Ascending aorta (tissue), 2 donors: ENCODE data around the gene SMKR1. TPM values are rescaled to one million over a fixed set of nuclear protein-coding genes. Genes with fewer than 3 reads are reported as not detected.

Experiments used
- DNase-seq, 2 donors: peaks; one replicate each; pipeline ENCODE4 v3.0.0-alpha.2; 2019; ENCODE audit warnings: low spot score in 2 of 2
- H3K27ac ChIP-seq, 2 donors: fragments of 200-600 bp; sonication (generic); one replicate each; pipeline ENCODE4 v1.5.1; 2016 to 2017; ENCODE audit warnings: mild to moderate bottlenecking in 1 of 2
- H3K27me3 ChIP-seq: fragments of 200-600 bp; sonication (generic); one replicate; pipeline ENCODE4 v1.5.1; 2017
- H3K36me3 ChIP-seq, 2 donors: fragments of 200-600 bp; sonication (generic); one replicate each; pipeline ENCODE4 v1.5.1; 2016
- H3K4me1 ChIP-seq, 2 donors: fragments of 200-600 bp; sonication (generic); one replicate each; pipeline ENCODE4 v1.5.1; 2016 to 2017; ENCODE audit warnings: mild to moderate bottlenecking in 1 of 2
- H3K4me3 ChIP-seq, 2 donors: fragments of 200-600 bp; sonication (generic); one replicate each; pipeline ENCODE4 v1.5.1; 2016 to 2017; ENCODE audit warnings: mild to moderate bottlenecking in 1 of 2
- H3K9me3 ChIP-seq, 2 donors: fragments of 200-600 bp; sonication (generic); one replicate each; pipeline ENCODE4 v1.5.1; 2016
- intact Hi-C: fragments of 100-400 bp; cut with DNase I; formaldehyde crosslinking; loops from one replicate; pipeline ENCODE4 v1.15.1; 2023
- total RNA-seq: library from RNA; depleted of rRNA; stranded (reverse); fragments of >200 nt; gene quantifications from one replicate; pipeline ENCODE4 v1.1.0, GENCODE V29; 2016
- TF ChIP-seq, protein P1 (sequence below), 3 experiments: fragments of 200-600 bp in 2 of 3; fragments of 450-650 bp in 1 of 3; sonication (generic) in 2 of 3; IDR thresholded peaks; one replicate each; pipeline ENCODE4 v1.5.1; 2016 to 2019; ENCODE audit warnings: antibody characterized with exemption in 3 of 3, mild to moderate bottlenecking in 1 of 3, moderate library complexity in 1 of 3

SMKR1 gene
- total RNA-seq, 1 donor from 2014 or later, result not detected

DNA sequence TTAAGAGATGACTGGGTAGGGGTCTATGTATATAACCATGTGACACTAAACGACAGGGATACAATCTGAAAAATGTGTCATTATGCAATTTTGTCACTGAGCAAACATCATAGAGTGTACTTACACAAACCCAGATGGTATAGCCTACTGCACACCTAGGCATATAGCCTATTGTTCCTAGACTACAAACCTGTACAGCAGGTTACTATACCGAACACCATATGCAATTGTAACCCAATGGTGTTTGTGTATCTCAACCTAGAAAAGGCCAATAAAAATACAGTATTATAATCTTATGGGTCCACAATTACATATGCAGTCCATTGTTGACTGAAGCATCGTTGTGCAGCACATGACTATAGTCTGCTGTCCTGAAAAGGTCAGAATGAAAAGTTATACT is 45.2 kb upstream of the SMKR1 start:
- DNase-seq, result no peak
- intact Hi-C loops, result no loop called here
- Histone ChIP-seq H3K9me3 (no peaks in the 10 kb centered on the region), H3K4me1 (no peaks in the 10 kb centered on the region), H3K27me3 (no peaks in the 10 kb centered on the region), H3K27ac (no peak overlapping the region), H3K36me3 (no peaks in the 10 kb centered on the region), H3K4me3 (no peak overlapping the region)
- TF ChIP-seq, protein P1, sequence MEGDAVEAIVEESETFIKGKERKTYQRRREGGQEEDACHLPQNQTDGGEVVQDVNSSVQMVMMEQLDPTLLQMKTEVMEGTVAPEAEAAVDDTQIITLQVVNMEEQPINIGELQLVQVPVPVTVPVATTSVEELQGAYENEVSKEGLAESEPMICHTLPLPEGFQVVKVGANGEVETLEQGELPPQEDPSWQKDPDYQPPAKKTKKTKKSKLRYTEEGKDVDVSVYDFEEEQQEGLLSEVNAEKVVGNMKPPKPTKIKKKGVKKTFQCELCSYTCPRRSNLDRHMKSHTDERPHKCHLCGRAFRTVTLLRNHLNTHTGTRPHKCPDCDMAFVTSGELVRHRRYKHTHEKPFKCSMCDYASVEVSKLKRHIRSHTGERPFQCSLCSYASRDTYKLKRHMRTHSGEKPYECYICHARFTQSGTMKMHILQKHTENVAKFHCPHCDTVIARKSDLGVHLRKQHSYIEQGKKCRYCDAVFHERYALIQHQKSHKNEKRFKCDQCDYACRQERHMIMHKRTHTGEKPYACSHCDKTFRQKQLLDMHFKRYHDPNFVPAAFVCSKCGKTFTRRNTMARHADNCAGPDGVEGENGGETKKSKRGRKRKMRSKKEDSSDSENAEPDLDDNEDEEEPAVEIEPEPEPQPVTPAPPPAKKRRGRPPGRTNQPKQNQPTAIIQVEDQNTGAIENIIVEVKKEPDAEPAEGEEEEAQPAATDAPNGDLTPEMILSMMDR (IDR thresholded peaks at IDR 0.05), result no peak

DNA sequence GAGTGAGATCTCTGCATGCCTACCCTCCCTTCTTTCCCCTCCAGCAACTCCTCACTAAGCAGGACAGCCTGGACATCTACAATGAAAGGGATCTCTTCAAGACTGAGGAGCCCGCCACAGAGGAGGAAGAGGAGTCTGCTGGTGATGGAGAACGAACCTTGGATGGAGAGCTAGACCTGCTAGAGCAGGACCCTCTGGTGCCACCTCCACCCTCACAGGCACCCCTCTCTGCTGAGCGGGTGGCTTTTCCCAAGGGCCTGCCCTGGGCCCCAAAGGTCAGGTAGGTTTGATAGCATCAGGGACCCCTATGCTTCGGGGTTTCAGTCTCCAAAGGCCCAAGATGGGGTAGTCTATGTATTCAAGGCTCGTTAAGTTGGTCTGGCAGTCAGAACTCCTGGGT is 44.2 kb upstream of the SMKR1 start:
- intact Hi-C loops, result no loop called here
- Histone ChIP-seq H3K36me3 (no peaks in the 10 kb centered on the region), H3K27me3 (no peaks in the 10 kb centered on the region), H3K4me3 (no peak overlapping the region), H3K9me3 (no peaks in the 10 kb centered on the region), H3K27ac (no peak overlapping the region), H3K4me1 (no peaks in the 10 kb centered on the region)
- DNase-seq, result no peak
- TF ChIP-seq, protein P1 (IDR thresholded peaks at IDR 0.05), result no peak

DNA sequence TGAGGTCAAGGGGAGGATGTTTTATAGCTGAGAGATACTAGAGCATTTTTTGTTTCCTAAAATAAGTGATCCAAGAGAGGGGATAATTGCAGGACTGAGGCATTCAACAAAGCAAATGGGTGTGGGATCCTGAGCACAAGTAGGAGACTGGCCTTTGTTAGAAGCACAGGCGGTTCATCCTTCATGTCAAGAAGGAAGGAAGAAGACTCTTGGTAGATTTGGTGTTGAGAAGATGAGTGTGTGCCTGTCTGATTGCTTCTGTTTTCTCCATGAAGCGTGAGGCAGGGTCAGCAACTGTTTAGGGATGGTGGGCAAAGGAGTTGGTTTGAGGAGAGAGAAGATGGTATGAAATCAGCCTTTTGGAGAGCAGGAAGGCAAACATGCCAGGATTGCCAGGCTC is 40.5 kb upstream of the SMKR1 start:
- intact Hi-C loops, result no loop called here
- no peak overlapping the region for H3K4me3 ChIP-seq
- DNase-seq, result no peak
- no peaks in the 10 kb centered on the region for H3K36me3 ChIP-seq
- H3K9me3 ChIP-seq, result no peaks in the 10 kb centered on the region
- TF ChIP-seq, protein P1 (IDR thresholded peaks at IDR 0.05), result no peak
- H3K27ac ChIP-seq, result no peak overlapping the region
- no peaks in the 10 kb centered on the region for H3K4me1 ChIP-seq
- H3K27me3 ChIP-seq, result no peaks in the 10 kb centered on the region

DNA sequence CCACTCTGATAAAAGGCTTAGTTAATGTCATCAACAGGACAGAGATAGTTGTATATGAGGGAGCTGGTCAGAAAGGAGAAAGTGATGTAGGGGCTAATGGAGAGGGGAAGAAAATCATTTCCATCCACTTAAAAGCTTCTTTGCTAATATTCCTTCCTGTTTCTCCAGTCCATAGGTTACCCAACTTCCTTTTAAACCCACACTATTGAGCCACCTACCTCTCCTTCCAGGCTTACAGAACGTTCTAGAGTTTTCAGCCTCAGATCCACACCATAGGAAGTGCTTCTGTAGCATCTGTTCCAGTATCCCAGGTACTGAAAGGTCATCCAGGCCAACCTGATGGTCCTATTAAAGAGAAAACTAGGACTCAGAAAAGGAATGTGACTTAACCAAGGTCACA is 39.9 kb upstream of the SMKR1 start:
- no peaks in the 10 kb centered on the region for H3K4me1 ChIP-seq
- no peak overlapping the region for H3K4me3 ChIP-seq
- no peaks in the 10 kb centered on the region for H3K36me3 ChIP-seq
- H3K27ac ChIP-seq, result no peak overlapping the region
- H3K9me3 ChIP-seq, result no peaks in the 10 kb centered on the region
- H3K27me3 ChIP-seq, result no peaks in the 10 kb centered on the region
- DNase-seq, result no peak
- TF ChIP-seq, protein P1 (IDR thresholded peaks at IDR 0.05), result no peak
- intact Hi-C loops, result no loop called here

DNA sequence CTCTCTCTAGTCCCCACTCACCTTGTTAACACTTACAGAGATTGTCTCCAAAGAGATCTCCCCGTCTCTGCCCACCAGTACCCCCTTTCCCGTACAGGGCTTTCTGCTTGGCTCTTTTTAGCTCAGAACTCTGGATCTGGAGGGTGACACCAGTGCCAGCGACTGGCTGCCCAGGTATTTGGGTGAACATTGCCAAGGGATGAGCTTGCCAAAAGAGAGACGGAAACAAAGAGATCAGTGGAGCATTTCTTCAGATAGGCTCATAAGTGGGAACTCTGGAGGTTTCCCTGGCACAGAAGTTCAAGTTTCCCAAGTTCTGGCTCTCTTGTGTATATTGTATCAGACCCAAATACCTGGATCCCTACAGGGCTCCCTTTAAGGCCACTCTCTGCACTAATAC is 38.1 kb upstream of the SMKR1 start:
- no peak for DNase-seq
- Histone ChIP-seq H3K9me3 (no peaks in the 10 kb centered on the region), H3K36me3 (no peaks in the 10 kb centered on the region), H3K27me3 (no peaks in the 10 kb centered on the region), H3K4me3 (no peak overlapping the region), H3K4me1 (no peaks in the 10 kb centered on the region), H3K27ac (no peak overlapping the region)
- TF ChIP-seq, protein P1 (IDR thresholded peaks at IDR 0.05), result no peak
- intact Hi-C loops, result no loop called here

DNA sequence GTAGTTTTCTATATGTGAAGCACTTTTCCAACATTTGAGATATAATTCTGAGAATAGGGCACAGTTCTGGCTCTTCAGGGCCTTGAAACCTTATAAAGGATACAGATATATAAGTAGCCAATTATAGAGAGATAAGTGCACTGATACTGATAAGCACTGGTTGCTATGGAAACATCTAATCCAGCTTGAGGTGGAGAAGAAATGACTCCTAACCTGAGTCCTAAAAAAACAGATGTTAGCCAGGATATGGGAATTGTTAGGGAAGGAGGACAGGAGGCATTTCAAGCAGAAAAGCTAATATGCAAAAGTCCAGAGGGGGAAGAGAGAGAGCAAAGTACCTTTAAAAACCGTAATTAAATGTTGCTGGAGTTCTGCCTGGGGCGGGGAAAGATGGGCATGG is 37.3 kb upstream of the SMKR1 start:
- intact Hi-C loops, result no loop called here
- Histone ChIP-seq H3K27me3 (no peaks in the 10 kb centered on the region), H3K27ac (no peak overlapping the region), H3K4me1 (no peaks in the 10 kb centered on the region), H3K4me3 (no peak overlapping the region), H3K36me3 (no peaks in the 10 kb centered on the region), H3K9me3 (no peaks in the 10 kb centered on the region)
- TF ChIP-seq, protein P1 (IDR thresholded peaks at IDR 0.05), result no peak
- no peak for DNase-seq
